OCI-LY7 (cell line): ENCODE results near the gene AKR1A1. TPM values are rescaled to one million over a fixed set of nuclear protein-coding genes. Genes with fewer than 3 reads are reported as not detected.

Experiments
- BruUV-seq: library from RNA; stranded (reverse); fragments of 400-500 nt; replicated peaks from 2 replicates; lab custom pipeline; 2021; lab: Mats Ljungman, UMichigan
- CTCF ChIA-PET: fragments of 300-600 bp; sonication (Branson Sonifier 250); formaldehyde crosslinking; loops from one replicate; lab custom pipeline; 2022; ENCODE audit warnings: antibody characterized with exemption; ENCODE audit not compliant: unreplicated experiment; lab: Charles Lee
- POLR2A ChIA-PET: fragments of 300-600 bp; sonication (Branson Sonifier 250); formaldehyde crosslinking; loops from one replicate; lab custom pipeline; 2022; ENCODE audit warnings: antibody characterized with exemption; lab: Charles Lee
- DNase-seq: peaks from one replicate; pipeline ENCODE4 v3.0.0-alpha.2; 2015; ENCODE audit warnings: low spot score
- H2AFZ ChIP-seq: fragments of 200-600 bp; sonication (generic), shearing (Covaris generic); 2 replicates; pipeline ENCODE4 v1.6.1; 2014; ENCODE audit warnings: mild to moderate bottlenecking, antibody characterized with exemption, low read length, moderate library complexity
- H3K27ac ChIP-seq: fragments of 200-600 bp; sonication (generic); 2 replicates; pipeline ENCODE4 v1.5.1; 2014; ENCODE audit warnings: mixed run types, low read depth, mild to moderate bottlenecking, moderate library complexity, low read length, inconsistent platforms; ENCODE audit not compliant: poor library complexity, severe bottlenecking
- H3K36me3 ChIP-seq: fragments of 200-600 bp; sonication (generic); 2 replicates; pipeline ENCODE4 v1.6.1; 2014; ENCODE audit warnings: mild to moderate bottlenecking, antibody characterized with exemption, low read length, moderate library complexity, mixed read lengths; ENCODE audit not compliant: insufficient read depth
- H3K4me1 ChIP-seq: fragments of 200-600 bp; sonication (generic); 2 replicates; pipeline ENCODE4 v1.5.1; 2014; ENCODE audit warnings: mild to moderate bottlenecking, low read length; ENCODE audit not compliant: insufficient read depth, poor library complexity, severe bottlenecking
- H3K4me2 ChIP-seq: fragments of 200-600 bp; sonication (generic); 2 replicates; pipeline ENCODE4 v1.6.1; 2014; ENCODE audit warnings: mild to moderate bottlenecking, low read length
- H3K4me3 ChIP-seq: fragments of 200-600 bp; sonication (generic); 2 replicates; pipeline ENCODE4 v1.5.1; 2014; ENCODE audit warnings: mild to moderate bottlenecking, low read depth, low read length; ENCODE audit not compliant: poor library complexity, severe bottlenecking
- H3K79me2 ChIP-seq: fragments of 200-600 bp; sonication (generic); 2 replicates; pipeline ENCODE4 v1.6.1; 2016; ENCODE audit warnings: low read depth, mild to moderate bottlenecking, low read length, moderate library complexity, mixed read lengths; ENCODE audit not compliant: insufficient read depth
- H3K9me2 ChIP-seq: fragments of 200-600 bp; sonication (generic); 2 replicates; pipeline ENCODE4 v1.6.1; 2016; ENCODE audit warnings: mild to moderate bottlenecking, low read length, mixed read lengths; ENCODE audit not compliant: insufficient read depth
- H3K9me3 ChIP-seq: fragments of 200-600 bp; sonication (generic); 2 replicates; pipeline ENCODE4 v1.6.1; 2014; ENCODE audit warnings: mild to moderate bottlenecking, mixed run types, low read length, mixed read lengths
- H4K20me1 ChIP-seq: fragments of 200-600 bp; sonication (generic); 2 replicates; pipeline ENCODE4 v1.6.1; 2014; ENCODE audit warnings: mild to moderate bottlenecking, antibody characterized with exemption, low read length, moderate library complexity, mixed read lengths; ENCODE audit not compliant: insufficient read depth
- CTCF ChIP-seq: fragments of 200-600 bp; sonication (generic); conservative IDR thresholded peaks from 2 replicates; pipeline ENCODE4 v1.5.1; 2014; ENCODE audit warnings: mild to moderate bottlenecking, antibody characterized with exemption, low read length, moderate library complexity, mixed read lengths
- EZH2phosphoT487 ChIP-seq: fragments of 200-600 bp; sonication (generic); IDR thresholded peaks from 2 replicates; pipeline ENCODE4 v1.6.1; 2018; ENCODE audit warnings: low read depth, borderline replicate concordance, mild to moderate bottlenecking, mixed run types, antibody characterized with exemption, low read length, moderate library complexity, mixed read lengths
- intact Hi-C: fragments of 100-400 bp; cut with micrococcal nuclease; formaldehyde crosslinking; loops from one replicate; pipeline ENCODE4 v1.10.0; 2022; ENCODE audit not compliant: unreplicated experiment
- total RNA-seq, 2 experiments: library from RNA; depleted of rRNA in 1 of 2; stranded (reverse); fragments of >200 nt in 1 of 2; shearing (Covaris generic) in 1 of 2; gene quantifications; 2 replicates each; pipeline ENCODE4 v1.2.3, GENCODE V29; 2014 to 2022

Gene AKR1A1
- total RNA-seq, 2 experiments from 2014 or later, result 141 to 142 TPM

DNA sequence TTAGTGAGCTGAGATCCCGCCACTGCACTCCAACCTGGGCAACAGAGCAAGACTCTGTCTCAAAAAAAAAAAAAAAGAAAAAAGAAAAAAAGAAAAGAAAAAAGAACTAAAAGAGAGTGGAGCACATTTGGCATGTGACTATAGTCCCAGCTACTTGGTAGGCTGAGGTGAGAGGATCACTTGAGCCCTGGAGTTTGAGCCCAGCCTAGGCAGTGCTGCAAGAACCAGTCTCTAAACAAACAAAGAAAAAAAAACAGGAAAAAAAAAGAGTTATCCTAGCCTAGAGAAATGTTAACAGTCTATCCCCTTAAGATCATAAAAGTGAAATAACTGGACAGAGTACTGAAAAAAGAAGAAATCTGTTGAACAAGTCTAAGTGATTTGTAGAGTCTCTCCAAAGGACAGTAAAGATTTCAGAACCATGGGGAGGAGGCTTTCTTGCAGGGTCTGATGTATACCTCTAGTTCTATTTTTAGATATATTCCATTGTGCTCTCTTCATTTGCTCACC is 24.4 kb upstream of the AKR1A1 start:
- Histone ChIP-seq H3K36me3 (peaks cover 4% of the 10 kb centered on the region; the same call in 1 of the 2 replicates), H3K4me1 (peaks cover 17% of the 10 kb centered on the region), H4K20me1 (peaks cover 3% of the 10 kb centered on the region; the same call in 1 of the 2 replicates), H3K4me3 (no peak overlapping the region), H3K79me2 (peaks cover 13% of the 10 kb centered on the region), H3K9me2 (no peaks in the 10 kb centered on the region), H2AFZ (no peak overlapping the region), H3K9me3 (no peaks in the 10 kb centered on the region), H3K4me2 (no peak overlapping the region), H3K27ac (no peak overlapping the region)
- no peak for DNase-seq
- POLR2A ChIA-PET, result interaction anchor here (0.7 to 1.4 kb wide), 3 partner anchors 10 to 25 kb away, joined by 3 to 4 read pairs (median 3); partner anchors contain the start of gene AKR1A1
- no TSS peak for BruUV-seq
- CTCF ChIA-PET, result no interaction called here
- TF ChIP-seq EZH2phosphoT487 (no peak), CTCF (no peak)
- intact Hi-C loops, result loop anchor here (10.0 kb wide), 1 partner anchor 159 kb away; the partner anchor contains the start of genes GPBP1L1 and TMEM69

GRCh38 chr1:45530632-45531135 is 19.9 kb upstream of the AKR1A1 start:
- no peak overlapping the region for H2AFZ ChIP-seq
- TF ChIP-seq CTCF, result no peak
- TF ChIP-seq EZH2phosphoT487, result no peak
- H4K20me1 ChIP-seq, result no peaks in the 10 kb centered on the region
- H3K9me3 ChIP-seq, result no peaks in the 10 kb centered on the region
- intact Hi-C loops, result no loop called here
- no peak for DNase-seq
- no peaks in the 10 kb centered on the region for H3K9me2 ChIP-seq
- H3K27ac ChIP-seq, result no peak overlapping the region
- no peaks in the 10 kb centered on the region for H3K79me2 ChIP-seq
- H3K4me2 ChIP-seq, result no peak overlapping the region
- CTCF ChIA-PET, result interaction anchor here (0.5 kb wide), 1 partner anchor 41 kb away, joined by 10 read pairs; no protein-coding TSS in a partner anchor
- no peaks in the 10 kb centered on the region for H3K36me3 ChIP-seq
- no peaks in the 10 kb centered on the region for H3K4me1 ChIP-seq
- POLR2A ChIA-PET, result interaction anchor here (0.6 to 1.2 kb wide), 5 partner anchors 10 to 190 kb away, joined by 3 to 10 read pairs (median 3); partner anchors contain the start of genes AKR1A1, MUTYH and TOE1
- BruUV-seq, result no TSS peak
- H3K4me3 ChIP-seq, result no peak overlapping the region

DNA sequence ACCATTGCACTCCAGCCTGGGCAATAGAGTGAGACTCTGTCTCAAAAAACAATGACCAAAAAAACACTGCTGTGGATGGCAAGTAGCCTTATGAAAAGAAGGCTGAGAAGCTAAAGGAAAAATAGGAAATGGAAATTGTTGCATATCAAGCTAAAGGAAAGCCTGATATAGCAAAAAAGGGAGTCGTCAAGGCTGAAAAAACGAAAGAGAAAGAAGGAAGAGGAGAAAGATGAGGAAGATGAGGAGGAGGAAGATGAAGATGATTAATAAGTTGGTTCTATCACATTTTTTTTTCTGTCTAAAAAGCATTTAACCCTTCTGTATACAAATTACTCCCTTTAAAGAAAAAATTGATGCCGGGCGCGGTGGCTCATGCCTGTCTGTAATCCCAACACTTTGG is 18.8 kb upstream of the AKR1A1 start:
- Histone ChIP-seq H4K20me1 (no peaks in the 10 kb centered on the region), H3K4me1 (no peaks in the 10 kb centered on the region), H2AFZ (no peak overlapping the region), H3K4me3 (no peak overlapping the region), H3K36me3 (no peaks in the 10 kb centered on the region), H3K9me2 (no peaks in the 10 kb centered on the region), H3K9me3 (no peaks in the 10 kb centered on the region), H3K4me2 (no peak overlapping the region), H3K79me2 (no peaks in the 10 kb centered on the region), H3K27ac (no peak overlapping the region)
- no peak for DNase-seq
- TF ChIP-seq CTCF, result no peak
- no peak for TF ChIP-seq EZH2phosphoT487
- ChIA-PET CTCF (no interaction called here), POLR2A (interaction anchor here (1.0 kb wide), 1 partner anchor 13 kb away, joined by 5 read pairs; no protein-coding TSS in a partner anchor)
- intact Hi-C loops, result no loop called here
- no TSS peak for BruUV-seq
